ENCODE data around the gene SULT1A2. TPM values are rescaled to one million over a fixed set of nuclear protein-coding genes. Genes with fewer than 3 reads are reported as not detected.
A peak's percentile ranks its signal among the peaks of the same experiment; 100 is the strongest.
"Not testable (repeated sequence)": the region's sequence is repeated elsewhere in the genome, so short reads cannot be mapped to it uniquely, and the experiment has no call there.

The SULT1A2 gene
- total and polyA plus RNA-seq, 2 of the 13 experiments (the other 11 are each of a cell fraction or from before 2014, with no cell fraction given) = 33.0 to 34.2 TPM

DNA sequence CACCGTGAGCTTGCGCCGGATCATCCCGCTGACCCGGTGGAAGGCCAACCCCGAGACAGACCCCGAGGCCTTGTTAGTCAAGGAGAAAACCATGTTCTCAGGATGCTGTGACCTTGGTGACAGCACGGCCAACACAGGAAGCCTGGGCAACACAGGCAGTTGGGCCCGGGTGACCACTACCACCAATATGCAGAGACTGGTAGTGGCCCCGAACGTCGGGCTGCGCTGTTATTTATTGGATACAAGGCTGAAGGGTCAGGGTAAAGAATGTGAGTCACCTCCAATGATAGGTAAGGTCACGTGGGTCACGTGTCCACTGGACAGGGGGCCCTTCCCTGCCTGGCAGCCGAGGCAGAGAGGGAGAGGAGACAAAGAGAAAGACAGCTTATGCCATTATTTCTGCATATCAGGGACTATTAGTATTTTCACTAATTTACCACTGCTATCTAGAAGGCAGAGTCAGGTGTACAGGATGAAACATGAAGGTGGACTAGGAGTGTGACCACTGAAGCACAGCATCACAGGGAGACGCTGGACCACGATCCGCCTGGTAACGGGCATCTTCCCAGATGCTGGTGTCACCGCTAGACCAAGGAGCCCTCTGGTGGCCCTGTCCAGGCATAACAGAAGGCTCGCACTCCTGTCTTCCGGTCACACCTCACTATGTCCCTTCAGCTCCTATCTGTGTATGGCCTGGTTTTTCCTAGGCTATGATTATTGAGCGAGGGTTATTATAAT lies 18.8 kb upstream of the SULT1A2 start (continued):
- TF ChIP-seq ARID5B (CRISPR knock-in tag; IDR thresholded peaks at IDR 0.05) = peak; percentile 44; the same call in 1 of the 2 replicates
- TF ChIP-seq HMGXB4 (CRISPR knock-in tag; IDR thresholded peaks at IDR 0.05; ENCODE audit: borderline replicate concordance in 1 of 2, low read depth in 1 of 2) = peak in 1 of 2 experiments; percentile 85; a peak in 2 of 4 replicates
- not testable (repeated sequence) for TF ChIP-seq SOX13 (IDR thresholded peaks at IDR 0.05); GABPA (IDR thresholded peaks at IDR 0.05; ENCODE audit: low read depth, low read length)
- TF ChIP-seq SOX13 (CRISPR knock-in tag; conservative IDR thresholded peaks at IDR 0.05 in 1 of 2, IDR thresholded peaks at IDR 0.05 in 1 of 2) = 0 out of 4 replicates have a peak, but pooled peaks of 1 of the 2 experiments have one; percentile 23
- TF ChIP-seq SAP130 (CRISPR knock-in tag; IDR thresholded peaks at IDR 0.05; ENCODE audit: low read depth) = peak; percentile 57
- TF ChIP-seq KAT8 (CRISPR knock-in tag; IDR thresholded peaks at IDR 0.05) = peak; percentile 45; the same call in 1 of the 2 replicates
- TF ChIP-seq GABPA (CRISPR knock-in tag; IDR thresholded peaks at IDR 0.05; ENCODE audit: low read depth) = peak; percentile 70
- peak; percentile 58; the same call in 1 of the 2 replicates for TF ChIP-seq ZNF580 (CRISPR knock-in tag; IDR thresholded peaks at IDR 0.05; ENCODE audit: borderline replicate concordance, low read depth)
- TF ChIP-seq KDM2A (CRISPR knock-in tag; IDR thresholded peaks at IDR 0.05; ENCODE audit: borderline replicate concordance, low read depth) = peak; percentile 85
- peak; percentile 91 for TF ChIP-seq STAG1 (CRISPR knock-in tag; IDR thresholded peaks at IDR 0.05)
- TF ChIP-seq FOSL2 (CRISPR knock-in tag; IDR thresholded peaks at IDR 0.05) = peak; percentile 36; the same call in 1 of the 2 replicates
- TF ChIP-seq SALL1 (CRISPR knock-in tag; IDR thresholded peaks at IDR 0.05) = peak; percentile 62
- 0 out of 2 replicates have a peak, but pooled peaks have one; percentile 8 for TF ChIP-seq MYC (CRISPR knock-in tag; IDR thresholded peaks at IDR 0.05; ENCODE audit: borderline replicate concordance)
- 0 out of 2 replicates have a peak, but pooled peaks have one; percentile 21 for TF ChIP-seq FOXA3 (CRISPR knock-in tag; IDR thresholded peaks at IDR 0.05)
- TF ChIP-seq MED1 (CRISPR knock-in tag; IDR thresholded peaks at IDR 0.05) = peak; percentile 38; the same call in 1 of the 2 replicates
- TF ChIP-seq ZBTB33 (CRISPR knock-in tag; IDR thresholded peaks at IDR 0.05) = 0 out of 2 replicates have a peak, but pooled peaks have one; percentile 15
- TF ChIP-seq GABPB1 (CRISPR knock-in tag; IDR thresholded peaks at IDR 0.05) = peak; percentile 66
- TF ChIP-seq IRF2 (CRISPR knock-in tag; IDR thresholded peaks at IDR 0.05) = peak; percentile 61; the same call in 1 of the 2 replicates
- TF ChIP-seq RXRA (CRISPR knock-in tag; IDR thresholded peaks at IDR 0.05) = peak; percentile 33; the same call in 1 of the 2 replicates
- peak; percentile 89 for TF ChIP-seq ETV5 (CRISPR knock-in tag; IDR thresholded peaks at IDR 0.05; ENCODE audit: borderline replicate concordance)
- peak; percentile 79 for TF ChIP-seq THAP11 (CRISPR knock-in tag; IDR thresholded peaks at IDR 0.05)
